ENCODE measurements around the gene CACNA1S.
A peak's percentile ranks its signal among the peaks of the same experiment; 100 is the strongest.

CACNA1S gene

GRCh38 chr1:201134405-201134804, 22.2 kb upstream of the CACNA1S start:
- H3K27ac ChIP-seq: no peak overlapping the region
- H3K27me3 ChIP-seq (ENCODE audit: insufficient read depth, low read depth, severe bottlenecking): no peaks in the 10 kb centered on the region
- H3K4me3 ChIP-seq (ENCODE audit: low read depth, low read length): no peak overlapping the region
- peaks cover 50% of the 10 kb centered on the region for H3K36me3 ChIP-seq
- no peaks in the 10 kb centered on the region for H3K9me3 ChIP-seq (ENCODE audit: severe bottlenecking)
- DNase-seq: no peak
- TF ChIP-seq CTCF (IDR thresholded peaks at IDR 0.05; ENCODE audit: low read depth, low read length): no peak

- Histone ChIP-seq H3K27me3 (ENCODE audit: insufficient read depth, low read depth, severe bottlenecking) (no peaks in the 10 kb centered on the region), H3K4me3 (ENCODE audit: low read depth, low read length) (no peak overlapping the region), H3K36me3 (peaks cover 27% of the 10 kb centered on the region), H3K9me3 (ENCODE audit: severe bottlenecking) (no peaks in the 10 kb centered on the region), H3K27ac (no peak overlapping the region)
- TF ChIP-seq CTCF (IDR thresholded peaks at IDR 0.05; ENCODE audit: low read depth, low read length): no peak
- DNase-seq: no peak
Measured at GRCh38 chr1:201131398-201131797, 19.2 kb upstream of the CACNA1S start.

GRCh38 chr1:201128962-201129361, 16.7 kb upstream of the CACNA1S start:
- Histone ChIP-seq H3K27me3 (ENCODE audit: insufficient read depth, low read depth, severe bottlenecking) (no peaks in the 10 kb centered on the region), H3K27ac (no peak overlapping the region)
- no peak for DNase-seq

GRCh38 chr1:201128476-201128875, 16.2 kb upstream of the CACNA1S start:
- H3K9me3 ChIP-seq (ENCODE audit: severe bottlenecking): no peaks in the 10 kb centered on the region
- H3K27ac ChIP-seq: no peak overlapping the region
- no peak for TF ChIP-seq CTCF (IDR thresholded peaks at IDR 0.05; ENCODE audit: low read depth, low read length)
- no peak for DNase-seq
- H3K36me3 ChIP-seq: peaks cover 3% of the 10 kb centered on the region; the same call in 1 of the 2 replicates
- no peaks in the 10 kb centered on the region for H3K27me3 ChIP-seq (ENCODE audit: insufficient read depth, low read depth, severe bottlenecking)
- no peak overlapping the region for H3K4me3 ChIP-seq (ENCODE audit: low read depth, low read length)

More at GRCh38 chr1:201128962-201129361, 16.7 kb upstream of the CACNA1S start:
- TF ChIP-seq CTCF (IDR thresholded peaks at IDR 0.05; ENCODE audit: low read depth, low read length): no peak
- Histone ChIP-seq H3K9me3 (ENCODE audit: severe bottlenecking) (no peaks in the 10 kb centered on the region), H3K4me3 (ENCODE audit: low read depth, low read length) (no peak overlapping the region), H3K36me3 (peaks cover 4% of the 10 kb centered on the region)

GRCh38 chr1:201127755-201128455, 15.7 kb upstream of the CACNA1S start:
- Histone ChIP-seq H3K4me3 (ENCODE audit: low read depth, low read length) (no peak overlapping the region), H3K9me3 (ENCODE audit: severe bottlenecking) (no peaks in the 10 kb centered on the region), H3K27me3 (ENCODE audit: insufficient read depth, low read depth, severe bottlenecking) (no peaks in the 10 kb centered on the region), H3K27ac (peak overlapping the region; percentile 25), H3K36me3 (peaks cover 1% of the 10 kb centered on the region; the same call in 1 of the 2 replicates)
- DNase-seq: no peak
- no peak for TF ChIP-seq CTCF (IDR thresholded peaks at IDR 0.05; ENCODE audit: low read depth, low read length)
